ENCODE results near the gene MXD1. TPM values are rescaled to one million over a fixed set of nuclear protein-coding genes. Genes with fewer than 3 reads are reported as not detected.

Gene MXD1
- polyA plus RNA-seq (2012; rRNA removed), result 2.3 and 2.8 TPM in 2 replicates
- 2.5 and 3.3 TPM in 2 replicates for polyA plus RNA-seq (2012; cell fraction: cytosol; rRNA removed)
- polyA plus RNA-seq (2012; cell fraction: nucleus; rRNA removed), result 5.7 and 6.6 TPM in 2 replicates

GRCh38 chr2:69914950-69915945 lies at the start of gene MXD1:
Gene MXD1, plus strand, starts transcription at chr2:69915109. Its CDS starts 222 bp downstream, at chr2:69915331.
- Histone ChIP-seq H3K4me1 (ENCODE audit: control insufficient read depth in 1 of 2, insufficient read depth in 2 of 2, low read depth in 1 of 2, low read length in 1 of 2) (peaks cover 2 to 7% of the 10 kb centered on the region in 2 experiments; a peak in 3 of 4 replicates), H3K36me3 (replicated peaks in 1 of 2; ENCODE audit: control insufficient read depth in 1 of 2, insufficient read depth in 2 of 2, low read length in 1 of 2) (peaks cover 10 to 29% of the 10 kb centered on the region in 2 experiments), H3K4me3 (ENCODE audit: low read depth in 2 of 2, low read length in 1 of 2) (peak within 1 kb of the TSS; percentile 86 to 94), H3K27me3 (ENCODE audit: insufficient read depth) (no peaks in the 10 kb centered on the region), H2AFZ (ENCODE audit: low read depth) (peak within 1 kb of the TSS; percentile 68), H4K20me1 (ENCODE audit: insufficient read depth) (no peaks in the 10 kb centered on the region), H3K9me2 (no peaks in the 10 kb centered on the region), H3F3A (replicated peaks; ENCODE audit: insufficient read depth) (peaks cover 33% of the 10 kb centered on the region), H3K9me3 (no peaks in the 10 kb centered on the region), H3K9ac (peak within 1 kb of the TSS; percentile 84), H3K79me2 (ENCODE audit: insufficient read depth) (peaks cover 10% of the 10 kb centered on the region; the same call in 1 of the 2 replicates), H3K4me2 (peak within 1 kb of the TSS; percentile 91), H3K27ac (ENCODE audit: low read depth in 2 of 2, low read length in 1 of 2) (peak within 1 kb of the TSS; percentile 88 to 93)
- peak; percentile 97 for DNase-seq
- WGBS (ENCODE audit: low lambda C conversion rate), result 2% methylated on average over 11 of the region's 81 CpGs
- ChIA-PET CTCF (interaction anchor here (1.0 to 7.2 kb wide), 8 partner anchors 21 to 334 kb away, joined by 3 to 74 read pairs (median 8); no protein-coding TSS in a partner anchor), POLR2A (interaction anchor here (0.7 to 2.7 kb wide), 17 partner anchors 21 to 387 kb away, joined by 3 to 38 read pairs (median 10); partner anchors contain the start of genes C2orf42, FAM136A, PCBP1 and PCYOX1)
- TF ChIP-seq TAF1 (IDR thresholded peaks at IDR 0.05; ENCODE audit: borderline replicate concordance, low read depth, low read length) (peak; percentile 80), SIN3A (IDR thresholded peaks at IDR 0.05; ENCODE audit: borderline replicate concordance, low read depth, low read length) (peak; percentile 97), ELF1 (IDR thresholded peaks at IDR 0.05) (0 out of 2 replicates have a peak, but pooled peaks have one; percentile 18), PBX3 (IDR thresholded peaks at IDR 0.05) (peak; percentile 10; the same call in 1 of the 2 replicates), MAX (IDR thresholded peaks at IDR 0.05; ENCODE audit: low read depth) (peak; percentile 43), EZH2phosphoT487 (IDR thresholded peaks at IDR 0.05; ENCODE audit: borderline replicate concordance, low read depth) (no peak), EP300 (IDR thresholded peaks at IDR 0.05; ENCODE audit: borderline replicate concordance in 1 of 2, low read depth in 1 of 2, low read length in 1 of 2) (no peak), TCF12 (IDR thresholded peaks at IDR 0.05) (no peak), MXI1 (IDR thresholded peaks at IDR 0.05; ENCODE audit: low read depth, low read length) (peak; percentile 86), YY1 (IDR thresholded peaks at IDR 0.05; ENCODE audit: low read depth) (peak; percentile 46; the same call in 1 of the 2 replicates), IRF3 (IDR thresholded peaks at IDR 0.05; ENCODE audit: low read depth, low read length) (no peak), CHD2 (IDR thresholded peaks at IDR 0.05; ENCODE audit: low read length, partially characterized antibody) (peak; percentile 5)
